HUDEP-2 (cell line): Measurements from ENCODE around the gene IGFALS.

Source experiments
- DNase-seq, 76 experiments: peaks; one replicate each; lab custom pipeline; 2025; ENCODE audit not compliant: unreplicated experiment in 76 of 76; lab: John Stamatoyannopoulos, UW

IGFALS gene

DNA sequence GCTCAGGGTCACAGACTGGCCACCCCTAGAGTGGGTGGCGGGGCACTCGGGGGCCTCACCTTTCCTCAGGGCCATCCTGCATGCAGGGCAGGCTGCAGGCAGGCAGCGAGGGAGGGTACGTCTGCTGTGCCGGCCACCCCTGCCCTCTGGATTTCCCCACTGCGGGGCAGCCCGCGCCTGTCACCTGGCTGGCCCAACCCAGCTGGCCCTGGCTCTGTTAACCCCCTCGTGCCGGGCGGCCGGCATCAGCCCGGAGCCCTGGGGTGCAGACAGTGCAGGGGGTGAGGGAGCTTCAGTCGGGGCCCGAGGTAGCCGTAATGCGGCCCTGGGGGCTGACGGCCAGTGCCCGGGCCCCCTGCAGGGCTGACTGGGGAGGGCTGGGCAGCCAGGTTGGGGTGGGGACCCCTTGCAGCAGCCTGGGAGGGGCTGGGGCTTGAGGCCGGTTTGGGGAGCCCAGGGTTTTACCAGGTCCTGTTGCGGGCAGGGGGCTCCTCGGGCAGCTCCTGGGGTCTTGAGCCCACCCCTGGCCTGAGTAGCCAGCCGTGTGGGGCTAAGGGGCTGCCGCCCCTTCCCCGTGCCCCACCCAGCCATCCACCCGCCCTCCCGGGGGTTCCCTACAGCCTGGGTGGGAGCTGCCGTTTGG is at the start of gene IGFALS:
Gene IGFALS, minus strand, starts transcription at position 128 of the 643 bp plus-strand sequence. Its CDS starts 53 bp downstream, at position 75.
- no peak for DNase-seq

- DNase-seq = no peak
These were observed 46.0 kb upstream of the IGFALS start for GRCh38 chr16:1839554-1839953.

GRCh38 chr16:1834096-1834495 is 40.6 kb upstream of the IGFALS start:
- DNase-seq = no peak

DNA sequence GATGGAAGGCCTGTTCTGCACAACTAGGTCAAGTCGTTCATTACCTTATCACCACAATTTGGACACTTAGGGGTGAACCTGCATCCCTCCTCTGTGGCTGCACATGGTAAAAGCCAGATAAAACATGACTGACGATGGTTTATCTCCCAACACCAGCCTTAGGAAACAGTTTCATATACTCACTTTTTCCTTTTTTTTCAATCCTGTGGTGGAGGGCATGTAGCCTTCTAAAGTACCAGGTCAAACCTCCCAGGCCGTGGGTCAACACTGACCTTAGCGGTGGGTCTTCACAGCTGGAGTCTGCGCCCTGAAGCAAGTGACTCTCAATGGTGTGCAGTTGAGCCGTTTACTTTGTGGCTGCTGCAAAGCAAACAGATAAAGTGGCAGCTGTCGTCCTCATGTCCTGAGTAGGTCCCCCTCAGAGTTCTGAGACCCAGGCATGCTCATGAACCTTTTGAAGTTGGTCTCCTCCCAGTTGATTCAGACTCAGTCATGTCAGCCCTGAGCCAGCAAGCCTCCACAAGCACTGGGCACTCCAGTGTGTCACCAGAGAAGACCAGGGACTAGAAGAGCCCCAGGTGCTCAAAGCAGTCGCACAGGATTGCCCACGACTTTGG is 39.4 kb upstream of the IGFALS start:
- DNase-seq = peak in 74 of 76 experiments; percentile 18 to 93 (median 74)

DNA sequence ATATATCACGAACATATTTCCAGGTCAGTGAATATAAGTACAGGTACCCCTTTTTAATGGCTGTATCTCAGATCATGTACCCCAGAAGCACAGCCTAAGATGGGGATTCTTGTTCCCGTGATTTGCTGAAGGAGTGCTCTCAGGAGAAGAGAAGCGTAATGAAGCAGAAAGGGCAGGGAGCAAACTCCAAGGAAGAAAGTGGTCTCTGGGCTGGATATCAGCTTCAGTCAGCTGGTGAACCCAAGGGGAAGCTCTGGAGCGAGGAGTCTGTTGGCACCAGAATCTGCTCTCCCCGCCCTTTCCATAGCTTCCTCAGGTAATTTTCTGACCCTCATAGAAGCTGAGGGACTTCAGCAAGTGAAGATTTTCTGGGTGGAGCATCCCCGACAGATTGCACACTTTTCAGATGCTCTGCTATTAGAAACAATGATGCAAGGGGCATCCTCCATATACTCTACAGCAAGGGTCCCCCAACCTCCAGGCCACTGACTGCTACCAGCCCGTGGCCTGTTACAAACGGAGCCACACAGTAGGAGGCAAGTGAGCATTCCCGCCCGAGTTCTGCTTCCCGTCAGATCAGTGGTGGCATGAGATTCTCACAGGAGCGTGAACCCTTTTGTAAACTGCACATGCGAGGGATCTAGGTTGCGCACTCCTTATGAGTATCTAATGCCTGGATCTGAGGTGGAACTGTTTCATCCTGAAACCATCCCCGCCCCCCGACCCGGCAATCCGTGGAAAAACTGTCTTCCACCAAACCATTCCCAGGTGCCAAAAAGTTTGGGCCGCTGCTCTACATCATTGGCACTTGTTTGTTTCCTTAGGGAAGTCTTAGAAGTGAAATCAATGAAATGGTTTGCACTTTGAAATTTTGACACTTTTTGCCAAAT is 37.9 kb upstream of the IGFALS start:
- no peak for DNase-seq

DNA sequence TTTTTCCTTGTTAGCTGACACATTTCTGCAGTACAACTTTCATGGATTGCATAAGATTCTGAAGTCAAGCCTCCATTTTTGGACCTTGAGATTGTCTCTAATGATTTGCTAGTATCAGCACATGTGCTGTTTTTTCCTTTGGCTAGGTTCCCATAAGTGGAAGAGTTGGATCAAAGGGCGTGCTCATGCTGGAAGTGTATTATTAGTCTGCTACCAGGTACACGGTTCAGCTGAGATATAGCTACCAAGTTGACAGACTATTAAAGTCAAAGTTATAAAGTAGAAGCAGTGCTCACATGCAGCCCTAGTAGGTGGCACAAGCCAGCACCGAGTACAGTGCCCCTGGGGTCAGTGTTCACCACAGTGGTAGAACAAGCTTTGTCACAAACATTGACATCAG is 36.7 kb upstream of the IGFALS start:
- DNase-seq = peak in 1 of 76 experiments; percentile 26

GRCh38 chr16:1828645-1829410 is 35.3 kb upstream of the IGFALS start:
- peak in 27 of 76 experiments; percentile 10 to 63 (median 39) for DNase-seq

DNA sequence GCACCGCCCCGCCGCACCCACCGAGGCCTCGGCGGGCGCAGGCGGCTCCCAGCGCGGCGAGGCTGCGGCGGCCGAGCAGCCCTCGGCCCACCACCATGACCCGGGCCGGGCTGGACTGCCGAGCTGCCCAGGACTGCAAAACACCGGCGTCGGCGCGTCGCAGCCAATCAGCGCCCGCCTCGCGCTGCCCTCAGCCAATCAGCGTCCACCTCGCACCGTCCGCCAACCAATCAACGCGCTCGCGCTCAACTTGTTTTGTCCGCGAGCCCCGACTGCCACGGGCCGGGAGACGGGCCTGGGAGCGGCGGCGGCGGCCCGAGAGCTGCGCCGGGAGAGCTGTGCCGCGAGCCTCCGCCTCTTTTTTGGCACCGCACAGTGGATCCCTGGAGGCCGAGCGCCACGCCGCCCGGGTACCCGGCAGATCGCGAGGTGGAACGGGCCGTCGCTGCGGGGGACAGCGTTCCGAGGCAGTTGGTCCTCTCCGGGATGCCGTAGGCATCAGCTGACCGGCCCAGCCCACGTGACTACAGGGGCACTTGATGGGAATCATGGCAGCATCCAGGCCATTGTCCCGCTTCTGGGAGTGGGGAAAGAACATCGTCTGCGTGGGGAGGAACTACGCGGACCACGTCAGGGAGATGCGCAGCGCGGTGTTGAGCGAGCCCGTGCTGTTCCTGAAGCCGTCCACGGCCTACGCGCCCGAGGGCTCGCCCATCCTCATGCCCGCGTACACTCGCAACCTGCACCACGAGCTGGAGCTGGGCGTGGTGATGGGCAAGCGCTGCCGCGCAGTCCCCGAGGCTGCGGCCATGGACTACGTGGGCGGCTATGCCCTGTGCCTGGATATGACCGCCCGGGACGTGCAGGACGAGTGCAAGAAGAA is 33.4 kb upstream of the IGFALS start, which contains the start of the genes FAHD1 and HAGH:
Gene FAHD1, plus strand, starts transcription at position 516 of the 883 bp plus-strand sequence. Its CDS starts 33 bp downstream, at position 549.
Gene HAGH, minus strand, starts transcription at position 135 of the 883 bp plus-strand sequence. Its CDS starts 38 bp downstream, at position 97.
- peak in 73 of 76 experiments; percentile 51 to 95 (median 83) for DNase-seq

- peak in 40 of 76 experiments; percentile 21 to 74 (median 52) for DNase-seq
These were observed 32.6 kb upstream of the IGFALS start for GRCh38 chr16:1825864-1826690.

- DNase-seq = no peak
These were observed 31.9 kb upstream of the IGFALS start for GRCh38 chr16:1825381-1825863.

DNA sequence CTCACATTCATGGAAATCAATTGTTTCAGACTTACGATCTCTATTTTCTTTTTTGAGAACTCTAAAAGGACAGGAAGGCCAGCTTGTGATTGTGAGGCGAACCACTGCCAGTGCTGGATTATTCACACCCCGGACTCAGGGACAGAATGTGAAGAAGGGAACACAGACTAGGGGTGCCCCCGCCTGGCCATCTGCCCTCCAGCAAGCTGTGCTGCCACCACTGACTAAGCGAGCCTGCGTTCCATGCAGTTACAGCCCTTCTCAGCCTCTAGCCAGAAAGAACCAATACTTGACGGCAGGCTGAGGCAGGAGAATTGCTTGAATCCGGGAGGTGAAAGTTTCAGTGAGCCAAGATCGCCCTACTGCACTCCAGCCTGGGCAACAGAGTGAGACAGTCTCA is 30.3 kb upstream of the IGFALS start:
- peak in 72 of 76 experiments; percentile 59 to 91 (median 79) for DNase-seq

- no peak for DNase-seq
These were observed 29.3 kb upstream of the IGFALS start for GRCh38 chr16:1822801-1823200.

GRCh38 chr16:1821861-1822611 is 28.5 kb upstream of the IGFALS start:
- no peak for DNase-seq

DNA sequence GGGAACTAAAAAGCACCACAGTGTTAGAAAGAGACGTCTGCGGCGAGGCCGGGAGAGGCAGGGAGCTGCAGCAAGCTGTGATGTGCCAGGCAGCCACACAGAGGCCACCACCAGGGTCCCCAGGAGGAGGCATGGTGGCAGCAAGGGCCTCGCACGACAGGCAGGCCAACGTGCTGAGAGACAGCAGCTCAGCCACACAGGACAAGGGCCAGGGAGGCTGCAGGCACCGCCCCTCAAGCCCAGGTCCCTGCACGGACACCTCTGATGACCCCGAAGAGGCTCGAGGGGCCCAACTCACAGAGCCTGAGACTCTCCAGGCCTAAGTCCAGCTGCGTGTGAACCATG is 27.4 kb upstream of the IGFALS start:
- DNase-seq = no peak

DNA sequence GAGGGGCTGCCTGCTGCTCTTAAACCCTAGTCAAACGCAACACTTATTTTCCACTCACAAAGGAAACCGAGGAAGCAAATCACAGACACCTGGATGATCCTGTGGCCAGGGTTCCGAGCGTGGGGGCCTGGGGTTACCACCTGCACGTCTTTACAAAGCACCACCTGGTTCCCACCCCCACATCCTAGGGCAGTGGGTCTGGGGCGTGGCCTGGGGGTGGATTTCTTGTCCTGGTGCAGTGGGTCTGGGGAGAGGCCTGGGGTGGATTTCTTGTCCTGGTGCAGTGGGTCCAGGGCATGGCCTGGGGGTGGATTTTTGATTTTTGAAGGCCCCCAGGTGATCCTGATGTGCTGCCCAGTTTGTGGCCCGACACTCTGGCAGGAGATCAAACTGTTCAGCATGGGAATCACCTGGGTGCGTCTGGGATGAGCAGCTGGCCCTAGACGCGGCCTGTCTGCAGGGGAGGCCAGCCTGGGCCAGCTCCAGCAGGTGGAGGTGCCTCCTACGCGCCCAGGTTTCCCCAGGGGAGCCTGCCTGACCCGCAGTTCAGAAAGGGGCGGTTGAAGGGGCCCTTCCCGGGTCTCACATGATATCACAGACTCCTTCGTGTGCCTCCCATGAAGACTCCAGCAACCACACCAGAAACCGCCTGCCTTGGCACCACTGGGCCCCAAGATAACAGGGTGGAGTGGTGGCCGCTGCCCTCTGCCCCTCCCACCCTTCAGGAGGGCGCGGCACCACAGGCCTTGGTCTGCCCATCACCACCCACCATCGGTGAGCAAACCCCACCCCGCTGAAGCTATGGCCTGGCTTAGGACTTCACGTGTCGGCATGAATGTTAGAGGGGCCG is 26.8 kb upstream of the IGFALS start:
- DNase-seq = peak in 75 of 76 experiments; percentile 76 to 97 (median 92)

DNA sequence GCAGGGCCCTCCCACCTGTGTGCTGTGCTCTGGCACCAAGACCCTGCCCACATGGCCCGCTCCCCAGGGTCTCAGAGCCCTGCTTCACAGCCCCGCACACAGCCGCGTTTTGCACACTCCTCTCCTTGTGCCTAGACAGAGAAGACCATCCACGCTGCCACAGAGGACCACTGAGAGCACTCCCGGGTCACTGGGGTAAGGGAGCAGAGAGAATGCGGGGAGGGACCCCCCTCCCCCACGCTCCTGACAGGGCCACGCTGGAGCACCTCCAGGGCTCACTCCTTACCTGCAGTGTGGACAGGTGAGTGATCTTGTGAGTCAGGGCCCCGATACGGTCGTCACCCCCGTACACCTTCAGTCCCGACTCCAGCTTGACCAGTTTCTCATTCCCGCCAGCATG is 26.1 kb upstream of the IGFALS start:
- DNase-seq = no peak
